ENCODE data around the gene ADA. TPM values are rescaled to one million over a fixed set of nuclear protein-coding genes. Genes with fewer than 3 reads are reported as not detected.

The ADA gene
- total RNA-seq, 4 donors from 2014 or later, result 4.0 to 13.9 (median 7.1) TPM

DNA sequence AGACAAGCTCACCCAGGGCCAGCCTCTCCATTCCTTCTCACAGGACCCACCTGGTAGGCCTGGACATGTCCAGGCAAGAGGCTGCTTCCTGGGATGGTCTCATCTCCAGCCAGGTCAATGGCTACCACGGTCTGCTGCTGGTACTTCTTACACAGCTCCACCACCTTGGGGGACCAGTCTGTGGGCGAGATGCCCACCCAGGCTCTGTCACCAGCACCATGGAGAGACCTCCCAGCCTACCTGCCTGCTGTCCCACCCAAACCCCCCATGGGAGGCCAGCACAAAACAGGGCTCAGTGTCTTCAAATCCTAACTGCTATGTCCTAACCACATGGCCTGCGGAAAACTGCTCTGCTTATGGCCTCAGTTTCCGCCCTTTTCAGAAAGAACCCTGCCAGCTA is 27.3 kb downstream of the ADA start:
- WGBS, 2 donors, result 90 to 95% methylated on average over 4 of the region's 4 CpGs

DNA sequence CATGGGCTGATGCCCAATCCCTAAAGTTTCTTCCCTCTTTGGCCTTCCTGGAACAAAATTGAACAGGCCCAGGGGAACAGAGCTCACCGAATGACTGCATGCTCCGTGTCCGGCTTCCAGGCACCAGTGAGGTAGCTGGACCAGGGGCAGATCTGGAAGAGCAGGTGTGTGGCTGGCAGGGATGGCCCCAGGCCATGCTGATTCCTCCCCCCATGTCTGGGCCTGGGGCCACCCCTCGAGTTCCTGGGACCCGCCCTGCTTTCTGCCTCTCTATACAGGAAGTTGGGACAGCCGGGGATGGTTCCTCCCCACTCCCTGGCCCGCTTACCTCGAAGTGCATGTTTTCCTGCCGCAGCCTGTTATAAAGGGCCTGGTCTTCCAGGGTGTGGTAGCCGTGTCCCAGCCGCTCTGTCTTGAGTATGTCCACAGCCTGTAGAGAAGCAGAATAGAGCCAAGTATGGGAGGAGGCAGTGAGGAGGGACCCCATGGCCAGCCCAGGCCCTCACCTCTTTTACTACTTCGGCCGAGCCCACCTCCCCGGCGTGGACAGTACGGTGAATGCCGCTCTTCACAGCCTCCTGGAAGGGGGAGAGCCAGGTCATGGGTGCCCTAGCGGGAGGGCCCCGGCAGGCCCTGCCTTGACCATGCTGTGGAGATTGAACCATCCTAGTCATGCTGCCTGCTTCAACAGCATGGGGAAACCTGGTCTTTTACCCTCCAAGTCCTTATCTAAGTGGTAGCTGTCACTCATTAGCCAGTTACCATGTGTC is 28.8 kb downstream of the ADA start:
- intact Hi-C loops (cut with DNase I), result no loop called here
- TF ChIP-seq CTCF (IDR thresholded peaks at IDR 0.05) (no peak), POLR2A (IDR thresholded peaks at IDR 0.05) (no peak)
- WGBS, 2 donors, result 87 to 100% methylated on average over 15 to 16 of the region's 19 CpGs
- Histone ChIP-seq H3K27ac (no peak overlapping the region), H3K4me1 (peaks cover 8 to 9% of the 10 kb centered on the region in 2 donors), H3K36me3 (peaks cover 8 to 14% of the 10 kb centered on the region in 2 donors), H3K4me3 (replicated peaks in 1 of 3) (no peak overlapping the region), H3K27me3 (no peaks in the 10 kb centered on the region), H3K9me3 (no peaks in the 10 kb centered on the region)
- no peak for DNase-seq

More for the DNA sequence above, 27.3 kb downstream of the ADA start:
- H3K4me1 ChIP-seq, result no peaks in the 10 kb centered on the region
- H3K9me3 ChIP-seq, result no peaks in the 10 kb centered on the region
- intact Hi-C loops (cut with DNase I), result no loop called here
- peaks cover under 1 to 14% of the 10 kb centered on the region in 2 donors for H3K36me3 ChIP-seq
- no peak overlapping the region for H3K4me3 ChIP-seq (replicated peaks in 1 of 3)
- DNase-seq, result no peak
- no peak overlapping the region for H3K27ac ChIP-seq
- H3K27me3 ChIP-seq, result no peaks in the 10 kb centered on the region
- TF ChIP-seq CTCF (IDR thresholded peaks at IDR 0.05) (no peak), POLR2A (IDR thresholded peaks at IDR 0.05) (no peak)

- no peak overlapping the region for H3K27ac ChIP-seq
These were observed 29.6 kb downstream of the ADA start for GRCh38 chr20:44621939-44622338.

GRCh38 chr20:44621325-44621724 is 30.2 kb downstream of the ADA start:
- no peak overlapping the region for H3K4me3 ChIP-seq (replicated peaks in 1 of 3)
- peaks cover 8 to 14% of the 10 kb centered on the region in 2 donors for H3K36me3 ChIP-seq
- no peaks in the 10 kb centered on the region for H3K27me3 ChIP-seq
- peaks cover 15 to 22% of the 10 kb centered on the region in 2 donors for H3K4me1 ChIP-seq
- no peaks in the 10 kb centered on the region for H3K9me3 ChIP-seq
- intact Hi-C loops (cut with DNase I), result no loop called here
- no peak for DNase-seq
- H3K27ac ChIP-seq, result no peak overlapping the region
- WGBS, 2 donors, result 92 to 94% methylated on average over 4 to 5 of the region's 5 CpGs
- TF ChIP-seq CTCF (IDR thresholded peaks at IDR 0.05) (no peak), POLR2A (IDR thresholded peaks at IDR 0.05) (no peak)

More at GRCh38 chr20:44621939-44622338, 29.6 kb downstream of the ADA start:
- Histone ChIP-seq H3K27me3 (no peaks in the 10 kb centered on the region), H3K4me1 (peaks cover 9 to 16% of the 10 kb centered on the region in 2 donors), H3K36me3 (peaks cover 8 to 14% of the 10 kb centered on the region in 2 donors), H3K4me3 (replicated peaks in 1 of 3) (no peak overlapping the region), H3K9me3 (no peaks in the 10 kb centered on the region)
- intact Hi-C loops (cut with DNase I), result no loop called here
- WGBS, 2 donors, result 93 to 98% methylated on average over 8 of the region's 8 CpGs
- TF ChIP-seq CTCF (IDR thresholded peaks at IDR 0.05), result no peak
- TF ChIP-seq POLR2A (IDR thresholded peaks at IDR 0.05), result no peak
- DNase-seq, result no peak

DNA sequence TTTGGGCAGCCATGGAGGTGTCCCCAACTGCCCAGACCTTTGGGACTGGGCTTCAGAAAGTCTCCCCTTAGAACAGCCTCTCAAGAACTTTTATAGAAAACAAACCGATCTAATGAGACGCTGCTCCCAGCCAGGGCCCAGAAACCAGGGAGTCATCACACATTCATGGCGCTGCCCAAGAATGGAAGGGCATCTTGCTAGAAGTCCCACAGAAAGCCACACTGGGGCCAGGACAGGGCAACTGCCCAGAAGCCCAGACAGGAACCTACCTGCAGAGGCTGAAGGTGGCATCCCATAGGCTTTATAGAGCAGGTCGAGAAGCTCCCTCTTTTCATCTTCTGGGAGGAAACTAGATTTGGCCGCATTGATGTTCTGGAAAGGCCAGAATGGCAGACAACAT is 31.5 kb downstream of the ADA start:
- Histone ChIP-seq H3K4me3 (replicated peaks in 1 of 3) (no peak overlapping the region), H3K9me3 (no peaks in the 10 kb centered on the region), H3K4me1 (peaks cover 26 to 35% of the 10 kb centered on the region in 2 donors), H3K27ac (no peak overlapping the region), H3K27me3 (no peaks in the 10 kb centered on the region), H3K36me3 (peaks cover 8 to 20% of the 10 kb centered on the region in 2 donors)
- intact Hi-C loops (cut with DNase I), result no loop called here
- WGBS, 2 donors, result 98% methylated on average over 4 to 5 of the region's 5 CpGs
- DNase-seq, result no peak
- TF ChIP-seq CTCF (IDR thresholded peaks at IDR 0.05) (no peak), POLR2A (IDR thresholded peaks at IDR 0.05) (no peak)
